Inflammatory macrophage treated with lipopolysaccharide for 4 hours (primary cell): Measurements from ENCODE around the gene NLRP1.

Experiments
- DNase-seq: peaks from one replicate; pipeline ENCODE4 v3.0.0-alpha.2; 2020

NLRP1 gene

DNA sequence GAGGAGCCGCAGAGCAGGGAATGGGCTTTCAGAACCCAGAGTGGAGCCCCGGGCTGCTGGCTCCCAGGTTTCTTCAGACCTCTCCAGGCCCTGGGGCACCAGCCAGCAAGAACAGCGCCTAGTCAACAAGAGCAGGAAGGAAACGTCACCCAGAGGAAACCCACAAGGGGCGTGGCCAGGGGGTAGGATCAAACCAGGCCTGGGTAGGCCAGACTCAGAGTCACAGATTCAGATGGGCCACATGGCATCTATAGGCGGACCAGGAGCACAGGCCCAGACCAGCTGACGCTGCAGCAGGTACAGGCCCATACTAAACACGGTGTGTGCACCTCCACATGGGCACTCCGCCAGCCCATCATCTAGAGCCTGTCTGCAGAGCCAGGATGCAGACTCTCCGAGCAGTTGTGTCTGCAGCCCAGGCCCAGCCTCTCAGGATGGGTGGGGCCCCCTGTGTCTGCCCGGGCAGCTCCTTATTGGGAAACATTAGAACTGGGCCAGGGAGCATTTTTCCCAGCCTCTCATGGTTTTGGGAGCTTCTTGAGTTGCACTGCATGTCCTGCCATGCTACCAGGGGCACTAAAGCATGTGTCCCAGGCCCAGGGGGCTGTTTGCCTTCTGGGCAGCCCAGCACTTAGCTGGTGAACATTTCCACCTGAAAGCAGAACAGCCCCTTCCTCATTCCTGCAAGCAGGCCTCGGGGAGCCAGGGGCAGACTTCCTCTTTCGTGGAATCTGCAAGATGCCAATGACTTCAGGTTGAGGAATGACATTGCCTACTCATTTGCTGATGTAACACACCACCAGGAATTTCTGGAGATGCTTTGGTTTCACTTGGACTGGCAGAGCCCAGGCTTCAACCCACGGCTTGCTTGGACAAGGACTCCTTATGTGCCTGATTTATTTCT, at the start of gene NLRP1:
Gene NLRP1 (minus strand): TSS at position 127 of the 904 bp plus-strand sequence. CDS start 552 bp downstream, outside the sequence.
- peak; percentile 93 for DNase-seq

DNA sequence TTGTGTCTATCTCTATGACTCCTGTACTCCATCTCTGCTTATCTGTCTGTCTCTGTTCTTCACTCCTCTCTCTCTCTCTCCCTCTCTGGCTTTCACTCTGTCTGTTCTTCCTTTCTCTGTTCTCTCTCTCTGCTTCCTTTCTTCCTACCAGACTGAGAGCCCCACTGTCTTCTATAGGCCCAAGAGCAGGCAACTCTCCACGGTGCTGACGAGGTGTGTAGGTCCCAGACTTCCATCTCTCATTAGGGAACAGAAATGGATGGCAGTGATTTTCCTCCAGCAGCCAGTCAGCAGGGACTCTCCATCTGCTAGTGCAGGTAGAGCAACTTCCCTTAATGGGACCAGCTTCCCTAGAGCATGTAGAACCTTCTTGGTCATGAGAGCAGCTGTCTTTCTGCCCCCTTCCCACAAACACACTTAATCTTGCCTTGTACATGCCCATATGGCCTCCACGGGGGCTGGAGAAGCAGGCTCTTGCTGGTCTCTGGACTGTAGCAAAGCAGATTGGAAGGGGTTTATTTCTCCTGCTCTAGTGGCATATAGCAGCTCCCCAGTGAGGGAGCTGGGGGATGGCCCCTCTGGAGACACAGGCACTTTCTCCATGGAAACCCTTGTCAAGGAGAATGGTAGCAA, 47.8 kb upstream of the NLRP1 start:
- no peak for DNase-seq

- no peak for DNase-seq
Measured at GRCh38 chr17:5630434-5630833, 46.1 kb upstream of the NLRP1 start.

- no peak for DNase-seq
Measured at GRCh38 chr17:5629128-5629527, 44.8 kb upstream of the NLRP1 start.

GRCh38 chr17:5628262-5628661, 44.0 kb upstream of the NLRP1 start:
- no peak for DNase-seq

DNA sequence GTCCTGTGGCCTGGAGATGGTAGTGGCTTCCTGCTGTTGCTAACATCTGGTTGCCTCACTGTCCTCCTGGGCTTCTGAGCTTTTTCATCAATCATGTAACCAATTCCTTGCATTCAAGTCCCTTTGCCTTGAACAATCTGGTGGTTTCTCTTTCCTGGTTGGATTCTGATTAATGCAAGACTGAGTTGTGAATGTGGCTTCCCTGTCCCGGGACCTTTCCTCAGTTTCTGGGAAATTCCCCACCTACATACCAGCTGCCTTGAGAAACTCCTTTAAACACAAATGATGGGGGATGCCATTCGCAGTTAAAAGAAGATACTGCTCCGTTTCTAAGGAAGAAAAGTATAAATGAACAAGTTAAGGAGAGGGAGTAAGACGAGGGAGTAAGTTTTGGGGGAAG, 39.9 kb upstream of the NLRP1 start:
- peak; percentile 48 for DNase-seq

- DNase-seq: no peak
Measured at GRCh38 chr17:5621729-5622128, 37.4 kb upstream of the NLRP1 start.

DNA sequence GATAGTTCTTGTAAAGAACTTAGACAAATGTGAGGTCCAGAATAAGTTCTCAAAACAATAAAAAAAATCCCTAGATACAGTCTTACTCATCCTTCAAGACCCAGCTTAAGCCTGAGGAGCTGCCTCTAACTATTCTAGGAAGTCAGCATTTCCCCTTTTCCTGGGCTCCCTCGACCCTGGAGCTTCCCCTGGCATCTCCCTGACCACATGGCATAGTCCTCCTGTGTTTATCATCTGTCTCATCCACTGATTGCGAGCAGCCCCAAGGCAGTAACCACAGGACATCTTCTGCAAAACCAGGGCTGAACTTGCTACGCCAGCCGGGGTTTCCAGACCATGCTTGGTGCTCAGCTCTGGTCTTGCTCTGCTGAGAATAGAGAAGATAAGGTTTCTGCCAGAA, 36.7 kb upstream of the NLRP1 start:
- peak; percentile 47 for DNase-seq

DNA sequence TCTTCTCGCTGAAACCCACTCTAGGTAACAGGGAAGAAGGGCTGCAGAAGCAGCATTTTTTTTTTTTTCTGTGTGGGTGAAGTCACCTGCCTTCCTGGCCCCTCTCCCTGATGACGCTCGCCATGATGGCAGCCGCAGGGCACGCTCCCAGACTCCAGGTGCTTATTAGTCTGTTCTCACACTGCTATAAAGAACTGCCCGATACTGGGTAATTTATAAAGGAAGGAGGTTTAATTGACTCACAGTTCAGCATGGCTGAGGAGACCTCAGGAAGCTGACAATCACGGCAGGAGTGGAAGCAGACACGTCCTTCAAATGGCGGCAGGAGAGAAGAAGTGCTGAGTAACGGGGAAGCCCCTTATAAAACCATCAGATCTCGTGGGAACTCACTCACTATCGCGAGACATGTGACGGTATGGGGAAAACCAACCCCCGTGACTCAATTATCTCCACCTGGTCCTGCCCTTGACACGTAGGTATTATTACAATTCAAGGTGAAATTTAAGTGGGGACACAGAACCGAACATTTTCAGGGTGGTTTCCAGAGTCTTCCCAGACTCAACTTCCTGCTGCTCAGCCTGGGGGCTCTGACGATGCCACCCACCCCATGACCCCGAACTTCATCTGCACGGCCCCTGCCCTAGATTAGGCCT, 34.9 kb upstream of the NLRP1 start:
- peak; percentile 1 for DNase-seq

GRCh38 chr17:5618476-5618875, 34.2 kb upstream of the NLRP1 start:
- no peak for DNase-seq

DNA sequence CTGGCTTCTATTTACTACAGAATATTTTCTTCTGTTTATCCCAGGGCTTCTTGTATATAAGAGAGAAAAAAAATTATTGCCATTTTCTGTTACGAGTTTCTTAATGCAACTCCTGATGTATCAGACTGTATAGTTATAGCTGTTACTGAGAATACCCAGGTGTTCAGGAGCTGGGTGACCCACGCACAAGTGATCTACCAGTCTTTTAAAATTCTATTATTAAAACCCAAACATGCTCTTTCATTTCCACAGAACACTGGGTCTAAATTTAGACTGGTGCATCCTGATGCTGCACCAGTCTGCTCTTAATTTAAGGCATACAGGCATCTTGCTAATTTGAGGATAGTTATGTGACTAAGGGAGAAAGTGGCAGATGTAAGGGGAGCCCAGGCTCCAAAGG, 31.2 kb upstream of the NLRP1 start:
- DNase-seq: no peak

GRCh38 chr17:5610956-5611355, 26.6 kb upstream of the NLRP1 start:
- DNase-seq: peak; percentile 90

GRCh38 chr17:5608399-5609112, 24.2 kb upstream of the NLRP1 start:
- no peak for DNase-seq

GRCh38 chr17:5607946-5608345, 23.6 kb upstream of the NLRP1 start:
- DNase-seq: no peak

- no peak for DNase-seq
Measured at GRCh38 chr17:5605452-5605851, 21.1 kb upstream of the NLRP1 start.

DNA sequence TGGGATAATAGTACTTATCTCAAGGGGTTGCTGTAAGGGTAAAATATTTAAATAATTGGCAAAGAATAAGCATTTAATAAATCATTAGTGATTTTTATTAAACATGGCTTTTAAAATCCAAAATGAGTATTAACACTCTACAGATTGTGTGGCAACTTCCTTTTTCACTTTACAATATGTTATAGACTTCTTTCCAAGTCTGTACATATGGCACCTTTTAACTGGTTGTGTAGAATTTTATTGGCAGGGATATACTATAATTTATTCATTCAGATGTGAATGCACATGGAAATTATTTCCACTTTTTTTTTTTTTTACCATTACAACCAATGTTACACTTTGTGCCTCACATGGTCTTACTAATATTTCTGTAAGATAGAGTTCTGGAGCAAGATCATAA, 15.7 kb upstream of the NLRP1 start:
- no peak for DNase-seq

- DNase-seq: no peak
Measured at GRCh38 chr17:5598457-5598856, 14.1 kb upstream of the NLRP1 start.

DNA sequence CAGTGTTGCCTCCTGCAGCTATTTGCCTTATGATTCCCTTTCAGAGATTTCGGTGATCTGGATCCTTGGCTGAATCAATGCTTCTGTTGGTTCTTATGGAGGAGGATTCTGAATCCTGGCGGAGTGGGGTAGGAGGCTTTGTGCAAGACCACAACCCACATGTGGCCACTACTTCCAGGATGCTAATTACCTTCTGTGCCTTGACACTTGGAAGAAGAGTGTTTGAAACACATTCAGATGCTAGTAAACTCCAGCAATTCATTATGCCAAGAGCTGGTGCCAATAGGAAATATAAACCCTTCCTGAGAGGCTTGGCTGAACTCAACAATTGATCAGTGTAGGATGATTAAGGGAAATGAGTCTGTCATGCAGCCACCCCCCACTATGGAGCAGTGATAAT, 12.1 kb upstream of the NLRP1 start:
- no peak for DNase-seq

DNA sequence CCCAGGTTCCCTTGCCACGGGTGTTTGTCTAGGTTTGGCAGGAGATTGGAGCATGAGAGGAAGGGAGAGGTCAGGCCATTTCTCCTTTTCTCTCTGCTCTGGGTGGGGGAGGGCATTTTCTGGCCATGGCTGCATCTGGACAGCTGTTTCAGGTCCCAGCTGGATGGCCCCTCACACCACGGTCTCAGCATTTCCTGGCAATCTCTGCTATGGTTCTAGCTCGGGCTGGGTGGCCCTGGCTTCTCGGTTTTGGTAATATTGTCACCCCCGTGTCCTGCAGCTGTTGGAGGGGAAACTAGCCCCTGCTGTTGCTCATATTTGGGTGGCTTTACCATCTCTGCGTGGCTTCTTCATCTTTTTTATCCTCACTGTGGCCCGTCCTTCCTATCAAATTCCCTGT, 11.5 kb upstream of the NLRP1 start:
- DNase-seq: no peak

DNA sequence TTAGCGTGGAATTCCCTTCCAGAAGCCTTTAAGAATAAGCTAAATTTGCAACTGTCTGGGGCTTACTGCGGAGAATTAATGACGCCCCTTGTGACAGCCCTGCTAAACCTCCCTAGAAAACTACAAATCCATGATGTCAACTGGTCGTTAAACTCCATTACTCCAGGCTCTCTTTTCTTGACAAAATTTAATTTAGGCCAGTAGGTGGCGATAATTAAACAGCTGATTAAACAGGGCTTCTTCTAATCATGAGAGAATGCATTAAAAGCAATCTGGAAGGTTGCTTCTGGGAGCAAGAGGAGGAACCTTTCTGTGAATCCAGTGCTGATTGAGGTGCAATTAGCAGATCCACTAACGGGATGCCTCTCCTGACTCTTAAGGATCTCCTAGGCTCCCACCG, 8.1 kb upstream of the NLRP1 start:
- peak; percentile 58 for DNase-seq

DNA sequence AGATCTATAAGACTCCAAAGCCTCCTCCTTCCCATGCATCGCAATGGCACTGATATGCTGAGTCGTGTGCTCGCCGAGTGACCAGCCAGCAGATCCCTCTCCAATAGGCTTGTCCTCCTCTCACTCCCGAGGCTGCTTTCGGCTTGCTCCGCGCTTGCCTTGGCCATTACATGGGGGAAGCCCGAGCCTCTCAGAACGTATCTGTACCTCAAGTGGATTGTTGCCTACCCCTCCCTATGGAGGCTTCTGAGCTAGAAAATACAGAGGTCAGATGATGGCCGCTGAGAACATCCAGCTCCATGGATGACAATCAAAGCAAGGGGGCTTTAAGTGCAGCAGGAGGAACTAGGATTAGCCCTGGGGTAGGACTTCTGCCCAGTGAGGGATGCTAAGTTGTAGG, 7.7 kb upstream of the NLRP1 start:
- DNase-seq: no peak

DNA sequence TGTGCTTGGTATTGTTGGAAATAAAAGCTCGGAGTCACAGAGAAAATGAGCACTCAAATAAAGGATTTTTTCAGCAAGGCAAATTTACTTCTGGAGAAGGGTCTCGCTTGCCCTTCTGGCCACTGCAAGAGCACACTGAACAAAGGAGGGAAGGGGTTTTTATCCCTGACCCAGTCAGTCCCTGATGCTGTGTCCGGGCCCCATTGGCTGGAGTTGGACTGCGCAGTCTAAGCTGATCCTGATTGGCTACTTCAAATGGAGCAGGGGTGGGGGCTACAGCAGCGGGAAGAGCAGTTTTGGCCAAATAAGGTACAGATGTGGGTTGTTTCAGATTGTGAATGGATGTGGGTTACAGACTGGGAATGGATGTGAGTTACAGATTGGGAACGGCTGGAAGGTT, 4.3 kb upstream of the NLRP1 start:
- DNase-seq: no peak

DNA sequence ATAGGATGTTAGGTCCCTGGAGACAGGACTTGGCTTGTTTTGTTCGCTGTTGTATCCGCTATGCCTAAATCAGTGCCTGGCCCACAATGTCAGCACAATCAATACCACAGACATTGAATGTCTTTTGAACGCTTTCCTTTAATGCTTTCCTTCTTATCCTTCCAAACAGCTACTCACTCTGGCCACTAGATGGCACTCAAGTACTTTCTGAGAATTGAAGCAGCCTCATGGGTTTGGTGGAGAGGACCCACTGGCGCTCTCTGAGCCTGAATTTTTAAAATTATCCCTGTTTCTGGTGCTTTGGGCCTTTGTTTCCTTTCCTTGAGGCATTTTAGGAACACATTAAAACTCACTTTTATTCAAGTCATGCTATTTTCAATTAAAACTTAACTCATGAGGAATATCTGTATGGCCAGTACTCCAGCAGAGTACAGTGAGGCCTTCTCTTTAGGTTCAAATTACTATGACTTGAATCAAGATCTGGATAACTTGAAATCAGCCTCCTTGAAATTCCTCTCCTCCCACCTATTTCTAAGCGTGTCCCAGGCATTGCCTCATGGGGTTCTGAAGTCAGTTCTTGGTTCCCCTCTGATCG, 3.2 kb upstream of the NLRP1 start:
- peak; percentile 71 for DNase-seq
